ENCODE measurements around the gene TANGO6.

GRCh38 chr16:68978303-68978954 lies 135.1 kb downstream of the TANGO6 start:
- no peak for TF ChIP-seq CTCF (IDR thresholded peaks at IDR 0.05; ENCODE audit: low read depth, low read length, poor library complexity, severe bottlenecking)
- no peak for TF ChIP-seq EZH2phosphoT487 (IDR thresholded peaks at IDR 0.05; ENCODE audit: borderline replicate concordance, low read length)

All from DOHH2 (cell line).